ENCODE results near the gene ANKS1A. TPM values are rescaled to one million over a fixed set of nuclear protein-coding genes. Genes with fewer than 3 reads are reported as not detected.

Gene ANKS1A
- total RNA-seq, 1 donor from 2014 or later, result 33.5 TPM

GRCh38 chr6:35051396-35051795 is 162.3 kb downstream of the ANKS1A start:
- Histone ChIP-seq H3K4me1 (peaks cover 95% of the 10 kb centered on the region), H3K4me3 (no peak overlapping the region), H3K36me3 (peaks cover 38% of the 10 kb centered on the region), H3K27me3 (ENCODE audit: low read depth) (no peaks in the 10 kb centered on the region), H3K9me3 (replicated peaks) (no peaks in the 10 kb centered on the region), H3K27ac (replicated peaks) (peak overlapping the region; percentile 92)
- TF ChIP-seq CTCF (IDR thresholded peaks at IDR 0.05; ENCODE audit: borderline replicate concordance), result no peak
- intact Hi-C loops (cut with micrococcal nuclease), result no loop called here
- no peak for DNase-seq

- H3K27me3 ChIP-seq (ENCODE audit: low read depth), result no peaks in the 10 kb centered on the region
Observed at GRCh38 chr6:35051997-35052583, 163.0 kb downstream of the ANKS1A start.

GRCh38 chr6:35052694-35053565 is 163.9 kb downstream of the ANKS1A start:
- H3K4me1 ChIP-seq, result peaks cover 95% of the 10 kb centered on the region
- DNase-seq, result peak; percentile 49
- no peak for TF ChIP-seq CTCF (IDR thresholded peaks at IDR 0.05; ENCODE audit: borderline replicate concordance)
- no peaks in the 10 kb centered on the region for H3K9me3 ChIP-seq (replicated peaks)
- no peaks in the 10 kb centered on the region for H3K27me3 ChIP-seq (ENCODE audit: low read depth)
- peak overlapping the region; percentile 92 for H3K27ac ChIP-seq (replicated peaks)
- peaks cover 44% of the 10 kb centered on the region for H3K36me3 ChIP-seq
- no peak overlapping the region for H3K4me3 ChIP-seq
- intact Hi-C loops (cut with micrococcal nuclease), result no loop called here

More at GRCh38 chr6:35051997-35052583, 163.0 kb downstream of the ANKS1A start:
- H3K27ac ChIP-seq (replicated peaks), result peak overlapping the region; percentile 92
- H3K4me3 ChIP-seq, result no peak overlapping the region
- peaks cover 95% of the 10 kb centered on the region for H3K4me1 ChIP-seq
- no peak for TF ChIP-seq CTCF (IDR thresholded peaks at IDR 0.05; ENCODE audit: borderline replicate concordance)
- H3K36me3 ChIP-seq, result peaks cover 44% of the 10 kb centered on the region
- intact Hi-C loops (cut with micrococcal nuclease), result no loop called here
- no peaks in the 10 kb centered on the region for H3K9me3 ChIP-seq (replicated peaks)
- no peak for DNase-seq

- TF ChIP-seq CTCF (IDR thresholded peaks at IDR 0.05; ENCODE audit: borderline replicate concordance), result no peak
- Histone ChIP-seq H3K9me3 (replicated peaks) (no peaks in the 10 kb centered on the region), H3K27ac (replicated peaks) (peak overlapping the region; percentile 92), H3K36me3 (peaks cover 50% of the 10 kb centered on the region), H3K27me3 (ENCODE audit: low read depth) (no peaks in the 10 kb centered on the region), H3K4me1 (peaks cover 95% of the 10 kb centered on the region), H3K4me3 (no peak overlapping the region)
- intact Hi-C loops (cut with micrococcal nuclease), result no loop called here
- DNase-seq, result no peak
Observed at GRCh38 chr6:35053701-35054100, 164.6 kb downstream of the ANKS1A start.

- H3K9me3 ChIP-seq (replicated peaks), result no peaks in the 10 kb centered on the region
- H3K4me3 ChIP-seq, result no peak overlapping the region
- no peak for TF ChIP-seq CTCF (IDR thresholded peaks at IDR 0.05; ENCODE audit: borderline replicate concordance)
- intact Hi-C loops (cut with micrococcal nuclease), result no loop called here
- no peaks in the 10 kb centered on the region for H3K27me3 ChIP-seq (ENCODE audit: low read depth)
- H3K36me3 ChIP-seq, result peaks cover 55% of the 10 kb centered on the region
- DNase-seq, result no peak
- H3K4me1 ChIP-seq, result peaks cover 95% of the 10 kb centered on the region
- H3K27ac ChIP-seq (replicated peaks), result peak overlapping the region; percentile 92
Observed at GRCh38 chr6:35054106-35054742, 165.2 kb downstream of the ANKS1A start.
